GDM1 (cell line): ENCODE measurements around the gene EFCAB6.

Source experiments
- DNase-seq: peaks from one replicate; lab custom pipeline; 2025; lab: John Stamatoyannopoulos, UW

Gene EFCAB6

DNA sequence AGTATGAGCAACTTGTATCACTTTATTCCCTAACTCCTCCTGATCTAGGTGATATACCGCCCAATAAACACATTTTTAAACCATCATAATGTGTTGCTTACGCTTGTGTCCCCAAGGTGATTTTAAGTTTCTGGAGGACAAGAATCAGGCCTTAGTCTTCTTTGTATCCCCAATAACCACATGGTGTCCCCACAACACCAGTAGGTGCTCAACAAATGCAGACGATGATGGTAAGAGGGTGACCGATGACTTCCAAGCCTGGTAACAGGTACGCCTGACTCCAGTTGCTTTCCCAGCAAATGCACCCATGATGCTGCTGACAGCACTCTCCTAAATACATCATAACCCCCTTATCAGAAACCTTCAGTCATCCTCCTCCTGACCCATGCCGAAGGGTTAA lies 64.2 kb downstream of the EFCAB6 start:
- no peak for DNase-seq

- DNase-seq, result no peak
Observed at GRCh38 chr22:43747058-43747457, 65.0 kb downstream of the EFCAB6 start.

DNA sequence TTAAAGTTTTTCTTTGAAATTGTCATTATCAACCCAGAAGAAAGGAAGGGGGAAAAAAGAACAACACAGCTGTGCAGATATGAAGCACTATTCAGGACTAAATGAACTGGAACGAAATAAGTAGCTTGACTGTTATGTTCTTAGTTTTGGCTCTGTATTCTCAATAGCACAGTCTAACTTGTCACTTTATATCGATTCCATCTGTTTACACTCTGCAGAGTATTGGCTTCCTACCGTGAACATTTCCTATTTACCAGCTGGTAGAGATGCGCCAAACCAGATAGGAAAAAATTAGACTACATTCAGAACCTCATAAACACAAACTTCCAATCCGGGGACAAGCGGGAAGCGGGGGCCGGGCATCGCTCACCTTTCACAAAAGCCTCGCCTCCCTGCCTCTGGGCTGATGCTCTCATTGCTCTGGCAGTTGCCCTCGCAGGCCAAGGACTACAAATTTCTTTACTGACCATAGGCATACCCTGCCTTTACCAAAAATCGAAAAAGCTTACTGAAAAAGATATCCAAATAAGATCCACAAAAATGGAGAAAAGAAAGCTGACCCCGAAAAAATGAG lies 66.2 kb downstream of the EFCAB6 start:
- DNase-seq, result no peak

GRCh38 chr22:43745411-43745770 lies 66.7 kb downstream of the EFCAB6 start:
- DNase-seq, result no peak

DNA sequence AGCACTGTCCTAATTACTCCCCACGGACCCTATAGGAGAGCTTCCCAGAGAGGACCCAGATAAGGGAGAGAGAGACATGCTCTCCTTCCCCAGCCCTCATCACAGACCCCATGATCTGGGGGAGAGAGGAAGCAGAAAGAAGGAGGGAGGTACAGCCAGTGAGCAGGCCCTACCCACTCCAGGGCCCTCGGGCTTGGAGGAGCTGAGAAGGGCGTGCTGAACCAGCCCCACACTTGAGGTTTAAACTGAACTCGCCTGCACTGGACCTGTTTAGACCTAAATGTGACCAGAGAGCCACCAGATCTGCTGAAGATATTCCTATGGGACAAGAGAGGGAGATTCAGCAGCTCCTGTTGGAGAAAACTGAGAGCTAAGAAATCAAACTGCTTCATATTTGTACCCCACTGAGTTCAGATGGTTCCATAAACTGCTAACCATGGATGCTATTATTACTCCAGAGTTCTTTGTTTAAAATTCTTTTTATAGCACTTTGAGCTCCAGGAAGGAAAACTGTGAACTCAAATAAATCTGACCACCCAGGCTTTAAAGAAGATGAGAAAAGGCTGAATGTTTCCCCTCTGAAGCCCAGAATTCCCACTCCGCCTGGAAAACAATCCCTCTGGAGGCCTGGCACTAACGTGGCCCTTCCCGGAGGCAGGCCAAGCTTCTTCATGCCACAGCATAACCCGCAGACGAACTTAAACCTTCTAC lies 67.2 kb downstream of the EFCAB6 start:
- DNase-seq, result no peak

- DNase-seq, result no peak
Observed at GRCh38 chr22:43743929-43744643, 68.0 kb downstream of the EFCAB6 start.

DNA sequence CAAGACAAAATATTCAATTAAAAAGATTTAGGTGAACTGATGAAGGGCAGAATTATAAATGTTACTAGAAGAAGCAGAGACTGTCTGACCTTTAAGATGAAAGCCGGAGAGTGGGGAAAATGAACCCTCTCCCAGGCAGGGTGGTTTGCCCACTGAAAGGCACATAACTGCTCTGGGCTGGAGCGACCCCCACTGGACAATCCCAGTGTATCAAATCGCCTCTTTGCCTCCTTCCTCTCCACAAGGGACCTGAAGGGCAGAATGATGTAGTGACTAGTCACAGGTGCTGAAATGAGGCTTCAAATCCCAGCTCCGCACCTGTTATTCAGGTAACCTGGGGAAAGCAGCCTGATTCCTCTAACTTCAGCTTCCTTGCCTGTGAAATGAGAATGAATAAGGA lies 69.0 kb downstream of the EFCAB6 start:
- DNase-seq, result no peak

GRCh38 chr22:43742154-43742950 lies 69.8 kb downstream of the EFCAB6 start:
- no peak for DNase-seq

- DNase-seq, result no peak
Observed at GRCh38 chr22:43740587-43741270, 71.4 kb downstream of the EFCAB6 start.

DNA sequence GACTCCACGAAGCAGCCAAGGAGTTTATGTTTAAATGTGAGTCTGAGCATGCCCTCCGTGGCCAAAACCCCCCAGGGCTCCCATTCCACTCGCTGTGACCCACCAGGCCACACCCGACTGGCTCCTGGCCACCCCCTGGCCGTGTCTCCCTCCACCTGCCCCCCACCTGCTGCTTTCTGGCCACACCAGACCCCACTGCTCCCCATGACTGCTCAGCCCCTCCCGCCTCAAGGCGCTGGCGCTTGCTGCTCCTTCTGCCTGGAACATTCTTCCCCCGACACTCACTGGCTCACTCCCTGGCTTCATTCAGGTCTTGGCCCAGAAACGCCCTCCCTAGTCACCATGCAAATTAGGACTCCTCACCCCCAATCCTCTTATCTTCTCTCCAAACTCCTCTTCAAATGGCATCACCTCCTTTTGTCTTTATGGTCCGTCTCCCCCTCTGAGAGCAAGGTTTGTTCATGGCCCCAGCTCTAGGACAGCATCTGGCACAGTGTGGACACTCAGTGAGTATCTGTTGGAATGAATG lies 72.2 kb downstream of the EFCAB6 start:
- no peak for DNase-seq

GRCh38 chr22:43737150-43737828 lies 74.8 kb downstream of the EFCAB6 start:
- no peak for DNase-seq

- DNase-seq, result no peak
Observed at GRCh38 chr22:43736651-43737050, 75.5 kb downstream of the EFCAB6 start.

DNA sequence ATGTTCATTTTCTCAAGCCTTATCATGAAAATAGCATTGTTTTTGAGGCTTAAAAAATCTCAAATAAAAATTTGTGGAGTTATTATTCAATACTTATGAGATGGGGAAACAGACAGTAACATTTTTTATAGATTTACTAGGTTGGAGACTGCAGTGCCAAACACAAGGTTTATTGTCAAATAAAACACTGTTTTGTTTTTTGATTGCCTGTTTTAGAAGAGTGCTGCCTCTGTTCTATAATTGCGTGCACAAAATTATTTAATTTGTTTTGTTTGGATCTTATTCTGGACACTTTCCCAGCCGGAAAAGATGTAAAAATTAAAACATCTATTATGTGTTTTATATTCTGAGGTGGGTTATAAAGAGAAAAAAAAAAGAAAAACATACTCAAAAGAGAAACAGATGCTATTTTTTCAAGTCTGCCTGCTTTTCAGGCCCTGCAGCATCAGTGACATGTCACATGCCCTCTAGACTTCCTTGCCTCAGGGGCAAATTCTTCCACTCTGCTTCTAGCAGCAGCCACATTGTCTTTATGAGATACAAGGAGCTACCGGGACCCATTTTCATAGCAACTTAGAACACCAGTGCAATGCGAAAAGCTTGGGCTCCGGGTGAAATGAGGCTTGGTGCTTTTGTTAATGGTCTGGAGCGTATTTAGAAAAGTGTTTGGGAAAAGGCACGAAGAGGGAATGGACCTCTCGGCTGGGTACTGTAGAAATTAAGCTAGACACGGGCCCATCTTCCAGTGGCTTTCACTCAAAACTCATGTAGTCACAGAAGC lies 77.5 kb downstream of the EFCAB6 start:
- no peak for DNase-seq

- no peak for DNase-seq
Observed at GRCh38 chr22:43733138-43733537, 79.0 kb downstream of the EFCAB6 start.

DNA sequence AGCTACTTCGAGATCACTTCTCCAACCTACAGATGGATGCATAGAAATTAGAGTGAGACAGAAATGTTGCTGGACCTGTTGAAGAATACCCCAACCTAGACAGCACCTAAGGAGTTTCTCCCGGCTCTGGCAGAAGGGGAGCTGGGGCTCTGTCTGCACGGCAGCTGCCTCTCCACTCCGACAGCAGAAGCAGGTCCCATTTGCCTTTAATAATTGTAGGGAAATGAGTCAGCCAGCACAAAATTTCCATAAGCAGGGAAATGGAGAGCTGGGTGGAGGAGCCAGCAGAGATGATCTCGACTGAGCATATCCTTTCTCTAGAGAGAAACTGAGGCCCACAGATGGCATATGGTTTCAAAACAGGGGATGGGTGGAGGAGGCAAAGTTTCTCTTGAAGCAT lies 80.1 kb downstream of the EFCAB6 start:
- DNase-seq, result no peak

DNA sequence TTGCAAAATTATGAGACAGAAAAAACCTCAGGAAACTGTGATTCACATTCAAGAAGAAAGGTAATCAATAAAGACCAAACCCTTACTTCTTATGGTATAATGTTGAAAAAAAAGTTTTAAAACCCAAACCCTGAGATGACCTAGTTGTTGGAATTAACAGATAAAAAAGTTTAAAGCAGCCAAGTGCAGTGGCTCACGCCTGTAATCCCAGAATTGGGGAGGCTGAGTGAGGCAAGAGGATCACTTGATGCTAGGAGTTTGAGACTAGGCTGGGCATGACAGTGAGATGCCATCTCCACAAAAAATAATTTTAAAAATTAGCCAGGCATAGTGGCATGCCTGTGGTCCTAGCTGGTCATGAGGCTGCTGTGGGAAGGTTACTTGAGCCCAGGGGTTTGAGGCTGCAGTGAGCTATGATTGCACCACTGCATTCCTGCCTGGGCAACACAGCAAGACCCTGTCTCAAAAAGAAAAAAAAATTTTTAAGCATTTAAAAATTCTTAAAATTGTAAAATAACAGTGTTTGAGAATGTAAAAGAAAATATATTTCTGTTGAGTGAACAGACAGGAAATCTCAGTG lies 85.1 kb downstream of the EFCAB6 start:
- no peak for DNase-seq

DNA sequence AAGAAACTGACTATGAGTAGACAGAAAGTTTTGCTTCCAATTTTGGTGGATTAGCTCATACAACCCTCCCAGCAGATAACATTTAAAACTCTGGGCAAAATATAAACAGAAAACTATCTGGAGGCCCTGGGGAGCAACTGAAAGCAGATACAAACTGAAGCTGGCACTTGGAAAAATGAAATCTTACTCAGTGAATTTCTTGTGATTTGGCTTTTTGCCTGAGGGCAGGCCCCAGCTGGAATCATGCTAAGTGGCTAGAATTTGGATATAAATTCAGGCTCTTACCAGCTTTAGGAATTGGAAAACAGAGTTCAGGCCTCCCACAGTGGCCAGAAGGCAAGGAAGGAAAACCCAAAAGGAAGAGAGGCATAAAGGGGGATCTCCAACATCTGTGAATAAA lies 85.8 kb downstream of the EFCAB6 start:
- DNase-seq, result no peak

GRCh38 chr22:43723816-43724215 lies 88.3 kb downstream of the EFCAB6 start:
- peak; percentile 11 for DNase-seq

GRCh38 chr22:43722444-43722843 lies 89.7 kb downstream of the EFCAB6 start:
- no peak for DNase-seq

- DNase-seq, result no peak
Observed at GRCh38 chr22:43720716-43721115, 91.4 kb downstream of the EFCAB6 start.
